Measurements from ENCODE around the gene GPR12. TPM values are rescaled to one million over a fixed set of nuclear protein-coding genes. Genes with fewer than 3 reads are reported as not detected.
"Not testable (repeated sequence)": the region's sequence is repeated elsewhere in the genome, so short reads cannot be mapped to it uniquely, and the experiment has no call there.

Gene GPR12
- total and polyA plus RNA-seq, 5 experiments from 2014 or later: 0.08 TPM; not detected in 4

GRCh38 chr13:26735677-26736076 is 24.9 kb downstream of the GPR12 start:
- POLR2A ChIA-PET: no interaction called here
- ATAC-seq: no peak
- no peak overlapping the region for H3K27ac Mint-ChIP-seq
- H3K4me1 Mint-ChIP-seq: no peaks in the 10 kb centered on the region
- peaks cover 0 to 17% (median 4%) of the 10 kb centered on the region in 3 donors for H3K36me3 Mint-ChIP-seq
- DNase-seq: no peak
- H3K9me3 Mint-ChIP-seq: peaks cover 0 to 35% (median 24%) of the 10 kb centered on the region in 9 donors
- H3K27me3 Mint-ChIP-seq: peaks cover 0 to 11% (median 8%) of the 10 kb centered on the region in 5 donors
- no peak overlapping the region for H3K4me3 Mint-ChIP-seq

DNA sequence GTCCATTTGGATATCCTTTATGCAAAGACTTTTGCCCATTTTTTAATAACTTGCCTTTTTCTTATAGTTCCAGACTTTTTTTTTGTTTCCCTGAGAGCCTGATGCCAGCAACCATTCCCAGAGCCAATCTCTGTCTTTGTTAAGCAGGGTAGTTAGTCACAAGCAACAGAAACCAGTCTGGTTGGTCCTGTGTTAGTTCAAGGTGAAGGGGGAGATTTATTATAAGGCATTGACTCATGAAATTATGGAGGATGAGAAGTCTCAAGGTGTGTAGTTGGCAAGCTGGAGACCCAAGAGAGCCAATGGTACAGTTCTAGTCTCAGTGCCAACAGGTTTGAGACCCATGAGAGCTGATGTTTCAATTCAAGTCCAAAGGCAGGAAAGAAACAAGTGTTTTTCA is 33.0 kb downstream of the GPR12 start:
- no peaks in the 10 kb centered on the region for H3K9me3 Mint-ChIP-seq
- POLR2A ChIA-PET: no interaction called here
- no peaks in the 10 kb centered on the region for H3K36me3 Mint-ChIP-seq
- DNase-seq (no peak), ATAC-seq (no peak)
- no peaks in the 10 kb centered on the region for H3K27me3 Mint-ChIP-seq
- no peak overlapping the region for H3K27ac Mint-ChIP-seq
- H3K4me1 Mint-ChIP-seq: no peaks in the 10 kb centered on the region
- H3K4me3 Mint-ChIP-seq: no peak overlapping the region

- Mint-ChIP-seq H3K27me3 (no peaks in the 10 kb centered on the region), H3K9me3 (no peaks in the 10 kb centered on the region), H3K27ac (no peak overlapping the region), H3K4me1 (peaks cover 3 to 5% (median 5%) of the 10 kb centered on the region in 4 donors), H3K36me3 (no peaks in the 10 kb centered on the region), H3K4me3 (no peak overlapping the region)
- POLR2A ChIA-PET: no interaction called here
- no peak for ATAC-seq
- no peak for DNase-seq
Observed at GRCh38 chr13:26727122-26727521, 33.5 kb downstream of the GPR12 start.

DNA sequence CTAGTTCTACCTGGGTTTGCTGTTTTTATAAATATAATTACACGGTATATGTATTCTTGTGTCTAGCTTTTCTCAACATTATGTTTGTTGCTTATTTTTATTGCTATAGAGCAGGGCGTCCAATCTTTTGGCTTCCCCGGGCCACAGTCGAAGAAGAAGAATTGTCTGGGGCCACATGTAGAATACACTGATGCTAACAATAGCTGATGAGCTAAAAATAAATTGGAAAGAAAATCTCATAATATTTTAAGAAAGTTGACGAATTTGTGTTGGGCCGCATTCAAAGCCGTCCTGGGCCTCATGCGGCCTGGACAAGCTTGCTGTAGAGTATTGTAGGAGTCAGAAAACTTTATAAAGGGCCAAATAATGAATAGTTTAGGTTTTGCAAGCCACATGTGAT is 33.9 kb downstream of the GPR12 start:
- H3K9me3 Mint-ChIP-seq: no peaks in the 10 kb centered on the region
- H3K4me3 Mint-ChIP-seq: no peak overlapping the region
- H3K27me3 Mint-ChIP-seq: no peaks in the 10 kb centered on the region
- no peaks in the 10 kb centered on the region for H3K36me3 Mint-ChIP-seq
- H3K27ac Mint-ChIP-seq: no peak overlapping the region
- DNase-seq (no peak), ATAC-seq (no peak)
- POLR2A ChIA-PET: no interaction called here
- peaks cover 4 to 9% (median 9%) of the 10 kb centered on the region in 4 donors for H3K4me1 Mint-ChIP-seq

DNA sequence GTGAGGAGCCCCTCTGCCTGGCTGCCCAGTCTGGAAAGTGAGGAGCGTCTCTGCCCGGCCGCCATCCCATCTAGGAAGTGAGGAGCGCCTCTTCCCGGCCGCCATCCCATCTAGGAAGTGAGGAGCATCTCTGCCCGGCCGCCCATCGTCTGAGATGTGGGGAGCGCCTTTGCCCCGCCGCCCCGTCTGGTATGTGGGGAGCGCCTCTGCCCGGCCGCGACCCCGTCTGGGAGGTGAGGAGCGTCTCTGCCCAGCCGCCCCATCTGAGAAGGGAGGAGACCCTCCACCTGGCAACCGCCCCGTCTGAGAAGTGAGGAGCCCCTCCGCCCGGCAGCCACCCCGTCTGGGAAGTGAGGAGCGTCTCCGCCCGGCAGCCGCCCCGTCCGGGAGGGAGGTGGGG is 37.0 kb downstream of the GPR12 start:
- H3K27ac Mint-ChIP-seq, ATAC-seq, POLR2A ChIA-PET, H3K9me3 Mint-ChIP-seq, DNase-seq, H3K4me3 Mint-ChIP-seq, H3K27me3 Mint-ChIP-seq, H3K36me3 Mint-ChIP-seq: not testable (repeated sequence)
- H3K4me1 Mint-ChIP-seq: peaks cover 14 to 28% (median 26%) of the 10 kb centered on the region in 4 donors

- Mint-ChIP-seq H3K9me3 (no peaks in the 10 kb centered on the region), H3K27me3 (no peaks in the 10 kb centered on the region), H3K27ac (peak overlapping the region in 8 of 10 donors; percentile 28 to 91 (median 84)), H3K36me3 (no peaks in the 10 kb centered on the region), H3K4me1 (peaks cover 14 to 28% (median 26%) of the 10 kb centered on the region in 4 donors), H3K4me3 (peak overlapping the region; percentile 2 to 90 (median 86))
- DNase-seq (no peak), ATAC-seq (no peak)
- POLR2A ChIA-PET: interaction anchor here (0.7 kb wide), 1 partner anchor 703 kb away, joined by 3 read pairs; the partner anchor contains the start of gene GTF3A
Observed at GRCh38 chr13:26722321-26722720, 38.3 kb downstream of the GPR12 start.

GRCh38 chr13:26721251-26722121 is 39.1 kb downstream of the GPR12 start:
- DNase-seq: peak in 8 of 10 donors; percentile 8 to 55 (median 38)
- H3K36me3 Mint-ChIP-seq: no peaks in the 10 kb centered on the region
- H3K4me3 Mint-ChIP-seq: peak overlapping the region; percentile 74 to 90 (median 86)
- H3K4me1 Mint-ChIP-seq: peaks cover 16 to 28% (median 26%) of the 10 kb centered on the region in 4 donors
- H3K9me3 Mint-ChIP-seq: no peaks in the 10 kb centered on the region
- no peaks in the 10 kb centered on the region for H3K27me3 Mint-ChIP-seq
- POLR2A ChIA-PET: interaction anchor here (0.7 kb wide), 1 partner anchor 535 kb away, joined by 3 read pairs; no protein-coding TSS in a partner anchor
- ATAC-seq: peak; percentile 81 to 90
- H3K27ac Mint-ChIP-seq: peak overlapping the region; percentile 71 to 91 (median 84)

- DNase-seq (no peak), ATAC-seq (no peak)
- Mint-ChIP-seq H3K36me3 (no peaks in the 10 kb centered on the region), H3K4me1 (peaks cover 16 to 28% (median 26%) of the 10 kb centered on the region in 4 donors), H3K4me3 (no peak overlapping the region), H3K27ac (peak overlapping the region in 3 of 10 donors; percentile 65 to 81 (median 71)), H3K27me3 (no peaks in the 10 kb centered on the region), H3K9me3 (no peaks in the 10 kb centered on the region)
- POLR2A ChIA-PET: no interaction called here
Observed at GRCh38 chr13:26719356-26719945, 41.1 kb downstream of the GPR12 start.

- Mint-ChIP-seq H3K36me3 (no peaks in the 10 kb centered on the region), H3K27ac (peak overlapping the region in 3 of 10 donors; percentile 44 to 65 (median 56))
Observed at GRCh38 chr13:26718872-26719271, 41.7 kb downstream of the GPR12 start.

GRCh38 chr13:26718146-26718545 is 42.4 kb downstream of the GPR12 start:
- H3K27ac Mint-ChIP-seq: peak overlapping the region in 2 of 10 donors; percentile 21 to 69
- POLR2A ChIA-PET: no interaction called here
- no peaks in the 10 kb centered on the region for H3K9me3 Mint-ChIP-seq
- DNase-seq: no peak
- no peaks in the 10 kb centered on the region for H3K27me3 Mint-ChIP-seq
- H3K36me3 Mint-ChIP-seq: no peaks in the 10 kb centered on the region
- no peak overlapping the region for H3K4me3 Mint-ChIP-seq
- no peak for ATAC-seq
- peaks cover 16 to 28% (median 26%) of the 10 kb centered on the region in 4 donors for H3K4me1 Mint-ChIP-seq

More at GRCh38 chr13:26718872-26719271, 41.7 kb downstream of the GPR12 start:
- Mint-ChIP-seq H3K9me3 (no peaks in the 10 kb centered on the region), H3K4me1 (peaks cover 16 to 28% (median 26%) of the 10 kb centered on the region in 4 donors), H3K27me3 (no peaks in the 10 kb centered on the region), H3K4me3 (no peak overlapping the region)
- POLR2A ChIA-PET: no interaction called here
- DNase-seq (no peak), ATAC-seq (no peak)

DNA sequence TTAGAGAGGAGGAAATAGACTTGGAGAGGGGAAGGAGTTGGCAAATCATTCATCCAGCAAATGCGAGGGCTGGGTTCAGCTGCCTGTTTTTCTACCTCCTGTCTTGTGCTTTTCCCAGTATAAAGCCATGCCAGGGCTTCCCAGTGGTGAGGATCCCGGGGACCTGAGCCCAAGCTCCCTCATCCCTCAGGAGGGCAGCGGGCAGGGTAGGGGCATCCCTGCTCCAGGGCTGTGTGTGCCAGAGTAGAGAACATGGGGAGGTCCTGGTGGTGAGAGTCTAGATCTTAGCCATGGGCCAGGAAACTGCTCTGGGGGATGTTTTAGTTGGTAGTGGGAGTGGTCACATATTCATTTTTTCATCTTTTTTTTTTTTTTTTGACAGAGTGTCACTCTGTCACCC is 43.6 kb downstream of the GPR12 start:
- peaks cover 0 to 6% (median 3%) of the 10 kb centered on the region in 3 donors for H3K36me3 Mint-ChIP-seq
- POLR2A ChIA-PET: no interaction called here
- peaks cover 12 to 22% (median 20%) of the 10 kb centered on the region in 4 donors for H3K4me1 Mint-ChIP-seq
- no peak for ATAC-seq
- DNase-seq: no peak
- peaks cover 0 to 8% (median 0%) of the 10 kb centered on the region in 9 donors for H3K9me3 Mint-ChIP-seq
- no peaks in the 10 kb centered on the region for H3K27me3 Mint-ChIP-seq
- H3K27ac Mint-ChIP-seq: peak overlapping the region in 1 of 10 donors; percentile 38
- H3K4me3 Mint-ChIP-seq: no peak overlapping the region

- Mint-ChIP-seq H3K27me3 (no peaks in the 10 kb centered on the region), H3K36me3 (peaks cover 0 to 6% (median 3%) of the 10 kb centered on the region in 3 donors), H3K27ac (no peak overlapping the region), H3K9me3 (peaks cover 0 to 8% (median 0%) of the 10 kb centered on the region in 9 donors), H3K4me1 (peaks cover 0 to 10% (median 4%) of the 10 kb centered on the region in 4 donors), H3K4me3 (no peak overlapping the region)
- POLR2A ChIA-PET: no interaction called here
- ATAC-seq (no peak), DNase-seq (no peak)
Observed at GRCh38 chr13:26713341-26713740, 47.2 kb downstream of the GPR12 start.

DNA sequence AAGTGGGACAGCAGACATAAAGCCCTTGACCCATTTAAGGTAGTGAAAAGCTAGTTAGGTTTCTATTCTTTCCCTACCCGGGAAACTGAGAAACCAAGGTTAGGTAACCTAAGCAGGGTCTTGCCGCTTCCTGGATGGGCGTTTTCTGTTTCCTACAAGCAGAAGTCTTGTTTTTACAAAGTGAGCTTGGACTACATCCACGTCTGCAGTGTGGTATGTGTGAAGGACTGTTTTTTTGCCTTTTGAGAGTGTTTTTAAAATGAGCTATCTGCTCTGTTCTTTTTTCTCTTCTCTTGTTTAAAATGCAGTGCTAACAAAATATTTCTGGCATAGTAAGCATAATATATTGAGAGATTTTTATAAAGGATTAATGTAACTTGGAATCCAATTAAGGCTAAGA is 49.4 kb downstream of the GPR12 start:
- Mint-ChIP-seq H3K27me3 (peaks cover 0 to 3% (median 0%) of the 10 kb centered on the region in 5 donors), H3K27ac (peak overlapping the region in 5 of 10 donors; percentile 14 to 62 (median 19)), H3K9me3 (peaks cover 0 to 8% (median 0%) of the 10 kb centered on the region in 9 donors), H3K36me3 (peaks cover 0 to 6% (median 3%) of the 10 kb centered on the region in 3 donors), H3K4me3 (no peak overlapping the region), H3K4me1 (peaks cover 0 to 10% (median 5%) of the 10 kb centered on the region in 4 donors)
- no peak for DNase-seq
- ATAC-seq: no peak
- POLR2A ChIA-PET: interaction anchor here (0.6 to 1.0 kb wide), 3 partner anchors 74 to 215 kb away, joined by 3 to 4 read pairs (median 3); no protein-coding TSS in a partner anchor

All from naive thymus-derived CD8-positive, alpha-beta T cell (primary cell).